Dermis microvascular lymphatic vessel endothelial cell (primary cell): Measurements from ENCODE around the gene SPRR4. TPM values are rescaled to one million over a fixed set of nuclear protein-coding genes. Genes with fewer than 3 reads are reported as not detected.
"Not testable (repeated sequence)": the region's sequence is repeated elsewhere in the genome, so short reads cannot be mapped to it uniquely, and the experiment has no call there.

Experiments used
- DNase-seq, 2 donors: peaks; one replicate each; pipeline versions ENCODE4 v3.0.0 to v3.0.0-alpha.2; 2010; ENCODE audit warnings: low read depth in 2 of 2
- total RNA-seq: library from RNA; depleted of rRNA; stranded (reverse); fragments of >200 nt; gene quantifications from 2 replicates; pipeline ENCODE4 v1.2.1, GENCODE V29; 2014

SPRR4 gene
- total RNA-seq, 1 donor from 2014 or later = not detected

DNA sequence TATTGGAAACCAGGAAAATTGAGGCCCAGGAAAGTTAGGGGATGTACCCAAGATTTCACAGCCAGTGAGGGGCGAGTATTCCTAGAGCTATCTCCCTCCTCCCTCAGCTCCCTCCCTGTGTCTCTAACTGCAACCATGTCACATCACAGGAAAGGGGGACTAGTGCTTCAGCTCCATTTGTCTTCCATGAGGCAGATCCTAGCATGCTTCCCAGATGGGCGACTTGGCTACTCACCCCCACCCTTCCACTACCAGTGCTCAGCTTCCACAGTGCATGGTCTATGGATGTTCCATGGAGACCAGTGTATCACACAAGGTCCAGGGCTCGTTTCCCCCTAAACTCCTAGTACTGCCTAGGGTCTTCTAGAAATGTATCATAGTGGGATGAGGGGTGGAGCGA is 4.6 kb upstream of the SPRR4 start:
- no peak for DNase-seq

GRCh38 chr1:152967201-152967600 is 3.2 kb upstream of the SPRR4 start:
- DNase-seq = no peak

DNA sequence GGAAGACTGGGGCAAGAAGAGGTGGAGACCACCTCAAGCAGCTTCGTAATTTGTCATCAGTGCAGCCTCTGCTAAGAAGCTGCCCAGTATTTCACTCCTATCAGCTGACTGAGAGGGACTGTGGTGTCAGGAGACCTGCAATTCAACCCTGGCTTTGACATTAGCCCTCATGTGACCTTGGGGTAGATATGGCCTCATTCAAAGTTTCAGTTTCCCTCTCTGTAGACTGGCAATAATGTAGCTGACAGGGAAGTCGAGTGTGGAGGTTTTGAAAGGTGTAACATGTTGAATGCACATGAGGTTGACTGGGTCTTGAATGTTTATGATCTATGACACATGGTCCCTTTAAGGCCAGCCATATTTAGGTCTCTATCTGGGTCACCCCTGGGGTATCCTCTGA is 2.2 kb upstream of the SPRR4 start:
- no peak for DNase-seq

GRCh38 chr1:152969036-152969435 is 1.4 kb upstream of the SPRR4 start:
- no peak for DNase-seq

- DNase-seq = no peak
Measured at GRCh38 chr1:152972196-152972886, 1.9 kb downstream of the SPRR4 start.

DNA sequence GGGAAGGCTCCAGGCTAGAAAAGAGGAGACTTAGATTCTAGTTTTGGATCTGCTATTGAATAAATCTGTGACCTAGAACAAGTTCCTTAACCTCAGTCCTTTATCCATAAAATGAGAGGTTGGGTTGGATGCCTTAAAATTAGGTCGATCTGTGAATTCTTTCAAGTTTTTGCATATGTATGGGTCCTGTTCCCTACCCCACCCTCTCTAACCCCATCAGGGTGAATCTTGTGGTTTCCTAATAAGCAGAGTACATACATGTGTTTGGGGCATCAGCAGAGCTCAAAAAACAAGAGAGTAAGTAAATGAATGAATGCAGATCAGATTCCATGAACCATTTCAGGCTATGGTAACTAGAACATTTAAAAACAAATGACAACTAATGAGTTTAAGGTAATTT is 6.2 kb downstream of the SPRR4 start:
- no peak for DNase-seq

- DNase-seq = no peak
Measured at GRCh38 chr1:152977614-152978013, 7.2 kb downstream of the SPRR4 start.

DNA sequence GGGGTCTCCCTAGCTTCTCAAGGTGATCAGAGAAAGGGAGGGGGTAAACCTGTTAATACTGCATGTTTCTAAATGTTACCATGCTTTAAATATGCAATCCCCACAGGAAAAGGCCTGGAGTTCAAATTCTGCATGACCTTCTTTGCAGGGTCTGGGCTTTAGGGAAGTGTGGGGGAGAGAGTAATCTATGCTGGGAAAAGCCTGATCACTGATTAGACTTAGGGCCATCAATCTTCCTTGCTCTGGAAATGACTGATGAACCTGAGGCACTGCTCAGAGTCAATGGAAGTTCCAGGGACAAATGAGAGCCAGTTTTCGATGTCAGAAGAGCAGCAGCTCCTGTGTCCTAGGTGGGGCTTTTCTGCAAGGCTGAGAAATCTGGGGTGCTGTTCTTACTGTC is 10.2 kb downstream of the SPRR4 start:
- DNase-seq = no peak

- DNase-seq = no peak
Measured at GRCh38 chr1:152981146-152981871, 10.9 kb downstream of the SPRR4 start.

- DNase-seq = no peak
Measured at GRCh38 chr1:152982076-152982475, 11.6 kb downstream of the SPRR4 start.

- DNase-seq = no peak
Measured at GRCh38 chr1:152983234-152983633, 12.8 kb downstream of the SPRR4 start.

GRCh38 chr1:152983743-152984142 is 13.3 kb downstream of the SPRR4 start, which contains the start of gene SPRR1A:
Gene SPRR1A, plus strand, starts transcription at chr1:152984081. Its CDS starts 1,150 bp downstream, at chr1:152985231.
- no peak for DNase-seq

GRCh38 chr1:152986578-152986977 is 16.1 kb downstream of the SPRR4 start:
- DNase-seq = no peak

DNA sequence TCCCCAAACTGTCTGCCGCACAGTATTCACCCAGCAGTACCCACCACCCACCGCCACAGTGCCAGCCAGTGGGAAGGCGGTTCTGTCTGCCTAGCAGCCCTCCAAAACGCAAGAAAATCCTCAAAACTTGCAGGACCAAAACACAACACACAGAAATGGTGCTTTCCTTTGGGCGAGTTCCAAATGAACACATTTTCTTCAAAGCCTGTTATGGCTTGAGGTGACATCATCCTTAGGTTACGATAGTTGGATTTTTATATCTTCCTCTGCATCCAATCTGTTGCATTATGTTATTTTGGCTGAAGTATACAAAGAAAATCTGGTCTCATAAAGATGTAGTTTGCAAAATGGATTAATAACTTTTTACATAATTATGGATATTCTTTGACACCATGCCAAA is 22.7 kb downstream of the SPRR4 start:
- DNase-seq = no peak

DNA sequence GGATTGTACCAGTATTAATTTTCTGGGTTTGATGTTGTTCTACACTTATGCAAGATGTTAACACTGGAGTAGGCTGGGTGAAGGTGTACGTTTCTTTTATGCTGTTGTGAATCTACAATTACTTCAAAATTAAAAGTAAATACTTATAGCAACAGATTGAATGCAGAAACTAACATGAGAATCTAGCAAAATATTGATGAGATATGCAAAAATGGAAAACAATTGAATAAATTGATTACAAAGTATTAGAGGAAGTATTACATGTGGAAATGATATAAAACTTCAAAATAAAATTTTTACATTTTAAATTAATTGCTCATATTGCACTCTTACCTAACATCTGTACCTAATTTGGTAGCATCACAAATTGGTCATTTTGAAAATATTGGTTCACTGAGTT is 25.4 kb downstream of the SPRR4 start:
- no peak for DNase-seq

GRCh38 chr1:152996633-152997400 is 26.4 kb downstream of the SPRR4 start:
- DNase-seq = no peak

- no peak for DNase-seq
Measured at GRCh38 chr1:152997901-152998300, 27.5 kb downstream of the SPRR4 start.

DNA sequence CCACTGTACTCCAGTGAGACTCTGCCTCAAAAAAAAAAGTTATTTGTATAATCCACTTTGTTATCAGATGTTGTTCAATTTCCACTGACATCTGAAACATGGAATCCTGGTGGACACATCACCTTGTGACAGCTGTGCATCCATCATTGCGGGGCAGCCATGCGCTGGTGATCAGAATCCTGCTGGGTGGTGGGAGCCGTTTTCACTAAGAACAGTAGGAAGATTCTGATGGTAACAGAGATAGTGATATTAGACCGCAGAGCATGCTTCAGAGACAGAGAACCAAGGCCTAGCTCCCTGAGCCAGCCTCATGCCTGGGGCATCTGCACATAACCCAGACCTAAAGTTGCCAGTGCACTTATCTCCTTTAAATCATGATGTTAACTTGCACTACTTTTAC is 28.0 kb downstream of the SPRR4 start:
- DNase-seq = no peak

DNA sequence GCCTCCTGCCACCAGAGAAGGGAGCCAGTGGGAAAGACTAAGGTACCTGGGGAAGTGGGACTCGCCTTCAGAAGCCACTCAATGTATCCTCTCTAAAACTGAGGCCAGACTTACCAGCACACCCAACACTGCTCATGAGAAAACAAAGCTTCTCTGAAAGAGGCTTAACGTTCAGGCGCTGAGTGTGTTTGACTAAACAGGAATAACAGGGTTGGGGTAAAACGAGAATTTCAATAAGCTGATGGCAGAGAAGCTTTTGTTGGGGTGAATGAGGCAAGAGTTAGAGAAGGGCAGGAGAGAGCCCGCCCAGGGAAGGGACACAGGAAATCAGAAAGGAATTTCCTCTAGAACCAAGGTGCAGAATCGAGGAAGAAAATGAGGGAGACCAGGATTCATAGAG is 29.4 kb downstream of the SPRR4 start:
- no peak for DNase-seq

DNA sequence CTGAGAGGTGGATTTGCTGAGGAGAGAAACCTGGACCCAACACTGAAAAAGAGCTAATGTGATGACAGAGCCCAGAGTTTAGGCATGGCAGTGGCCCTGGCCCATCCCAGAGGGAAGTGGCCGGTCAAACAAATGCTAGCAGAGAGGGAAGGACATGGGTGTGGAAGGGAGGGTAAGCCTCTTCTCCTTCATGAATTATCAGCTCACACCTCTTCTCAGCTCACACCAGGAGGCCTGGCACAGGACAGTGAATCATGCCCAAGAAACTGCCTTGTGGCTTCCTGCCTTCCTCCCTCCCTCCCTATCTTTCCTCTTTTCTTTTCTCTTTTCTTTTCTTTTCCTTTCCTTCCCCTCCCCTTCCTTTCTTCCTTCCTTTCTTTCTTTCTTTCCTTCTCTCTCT is 29.8 kb downstream of the SPRR4 start:
- DNase-seq = no peak

- DNase-seq = no peak
Measured at GRCh38 chr1:153001382-153001781, 30.9 kb downstream of the SPRR4 start, which contains the start of gene SPRR3. Gene SPRR3, plus strand, starts transcription at chr1:153001749. Its CDS starts 1,272 bp downstream, at chr1:153003021.

GRCh38 chr1:153011235-153011758 is 40.8 kb downstream of the SPRR4 start:
- DNase-seq = not testable (repeated sequence)
